Esophagus squamous epithelium (tissue), 4 donors: Measurements from ENCODE around the gene PTPN14.

Source experiments
- CTCF ChIP-seq, 6 experiments: fragments of 450-650 bp in 4 of 6; fragments of 200-600 bp in 2 of 6; sonication (generic) in 2 of 6; IDR thresholded peaks; one replicate each; pipeline ENCODE4 v1.5.1; 2016 to 2019; ENCODE audit warnings: antibody characterized with exemption in 6 of 6, mild to moderate bottlenecking in 4 of 6, moderate library complexity in 4 of 6
- POLR2A ChIP-seq, 4 donors: fragments of 450-650 bp; IDR thresholded peaks; one replicate each; pipeline ENCODE4 v1.6.1; 2017; ENCODE audit warnings: antibody characterized with exemption in 4 of 4, mild to moderate bottlenecking in 4 of 4, moderate library complexity in 3 of 4

GRCh38 chr1:214459895-214460294 lies 91.5 kb downstream of the PTPN14 start:
- no peak for TF ChIP-seq CTCF (IDR thresholded peaks at IDR 0.05)
- no peak for TF ChIP-seq POLR2A (IDR thresholded peaks at IDR 0.05)
